GM23338 (cell line): ENCODE measurements around the gene NRXN2.
A peak's percentile ranks its signal among the peaks of the same experiment; 100 is the strongest.

Experiments
- EZH2 ChIP-seq: fragments of 200-600 bp; sonication (generic); IDR thresholded peaks from one replicate; pipeline ENCODE4 v1.8.0; 2017; ENCODE audit warnings: antibody characterized with exemption, mild to moderate bottlenecking, low read depth; ENCODE audit not compliant: unreplicated experiment
- EZH2phosphoT487 ChIP-seq: fragments of 200-600 bp; sonication (generic); IDR thresholded peaks from one replicate; pipeline ENCODE4 v1.8.1; 2018; ENCODE audit warnings: antibody characterized with exemption; ENCODE audit not compliant: unreplicated experiment
- JUNB ChIP-seq: IDR thresholded peaks from one replicate; pipeline ENCODE4 v1.6.1; 2016; ENCODE audit warnings: antibody characterized with exemption; ENCODE audit not compliant: unreplicated experiment
- NANOG ChIP-seq: IDR thresholded peaks from 2 replicates; pipeline ENCODE4 v1.6.1; 2016; ENCODE audit warnings: antibody characterized with exemption, borderline replicate concordance
- POLR2AphosphoS5 ChIP-seq: IDR thresholded peaks from 2 replicates; pipeline ENCODE4 v1.6.1; 2016; ENCODE audit warnings: antibody characterized with exemption, low read depth
- STAT1 ChIP-seq: IDR thresholded peaks from one replicate; pipeline ENCODE4 v1.6.1; 2016; ENCODE audit warnings: antibody characterized with exemption; ENCODE audit not compliant: unreplicated experiment
- TF ChIP-seq, protein P1 (sequence below), 2 experiments: fragments of 200-600 bp in 1 of 2; sonication (generic) in 1 of 2; conservative IDR thresholded peaks; 2 replicates each; pipeline versions ENCODE4 v1.5.1 to v1.6.1; 2016 to 2017; ENCODE audit warnings: antibody characterized with exemption in 2 of 2, low read depth in 2 of 2, mild to moderate bottlenecking in 2 of 2, moderate library complexity in 1 of 2
- TF ChIP-seq, protein P2 (sequence below): IDR thresholded peaks from one replicate; pipeline ENCODE4 v1.6.1; 2018; ENCODE audit warnings: antibody characterized with exemption; ENCODE audit not compliant: unreplicated experiment
- TF ChIP-seq, protein P3 (sequence below): IDR thresholded peaks from 2 replicates; pipeline ENCODE4 v1.6.1; 2016; ENCODE audit warnings: antibody characterized with exemption

DNA sequence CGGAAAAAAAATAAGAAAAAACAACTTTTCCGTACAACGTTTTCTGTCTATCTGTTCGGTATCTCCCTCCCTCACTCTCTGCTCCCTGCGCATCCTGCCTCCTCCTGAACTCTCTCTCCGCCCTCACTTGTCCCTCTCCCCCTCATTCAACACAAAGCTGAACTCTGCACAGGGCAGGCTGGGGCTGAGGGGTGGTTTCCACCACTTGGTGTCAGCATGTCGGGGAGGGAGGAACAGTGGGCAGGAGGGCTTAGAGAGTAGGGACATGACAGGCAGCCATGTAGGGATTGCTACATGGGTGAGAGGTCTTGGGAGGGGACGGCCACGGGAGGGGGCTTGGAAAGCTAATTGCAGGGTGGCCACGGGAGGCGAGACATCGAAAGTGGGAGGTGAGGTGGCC is 114.4 kb downstream of the NRXN2 start:
- TF ChIP-seq, protein P1, sequence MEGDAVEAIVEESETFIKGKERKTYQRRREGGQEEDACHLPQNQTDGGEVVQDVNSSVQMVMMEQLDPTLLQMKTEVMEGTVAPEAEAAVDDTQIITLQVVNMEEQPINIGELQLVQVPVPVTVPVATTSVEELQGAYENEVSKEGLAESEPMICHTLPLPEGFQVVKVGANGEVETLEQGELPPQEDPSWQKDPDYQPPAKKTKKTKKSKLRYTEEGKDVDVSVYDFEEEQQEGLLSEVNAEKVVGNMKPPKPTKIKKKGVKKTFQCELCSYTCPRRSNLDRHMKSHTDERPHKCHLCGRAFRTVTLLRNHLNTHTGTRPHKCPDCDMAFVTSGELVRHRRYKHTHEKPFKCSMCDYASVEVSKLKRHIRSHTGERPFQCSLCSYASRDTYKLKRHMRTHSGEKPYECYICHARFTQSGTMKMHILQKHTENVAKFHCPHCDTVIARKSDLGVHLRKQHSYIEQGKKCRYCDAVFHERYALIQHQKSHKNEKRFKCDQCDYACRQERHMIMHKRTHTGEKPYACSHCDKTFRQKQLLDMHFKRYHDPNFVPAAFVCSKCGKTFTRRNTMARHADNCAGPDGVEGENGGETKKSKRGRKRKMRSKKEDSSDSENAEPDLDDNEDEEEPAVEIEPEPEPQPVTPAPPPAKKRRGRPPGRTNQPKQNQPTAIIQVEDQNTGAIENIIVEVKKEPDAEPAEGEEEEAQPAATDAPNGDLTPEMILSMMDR (conservative IDR thresholded peaks at IDR 0.05; ENCODE audit: low read depth in 2 of 2) = 0 out of 4 replicates have a peak, but pooled peaks of 1 of the 2 experiments have one; percentile 4
- TF ChIP-seq EZH2 (no peak), POLR2AphosphoS5 (no peak), NANOG (no peak), EZH2phosphoT487 (no peak), JUNB (no peak), STAT1 (no peak)
- TF ChIP-seq, protein P2, sequence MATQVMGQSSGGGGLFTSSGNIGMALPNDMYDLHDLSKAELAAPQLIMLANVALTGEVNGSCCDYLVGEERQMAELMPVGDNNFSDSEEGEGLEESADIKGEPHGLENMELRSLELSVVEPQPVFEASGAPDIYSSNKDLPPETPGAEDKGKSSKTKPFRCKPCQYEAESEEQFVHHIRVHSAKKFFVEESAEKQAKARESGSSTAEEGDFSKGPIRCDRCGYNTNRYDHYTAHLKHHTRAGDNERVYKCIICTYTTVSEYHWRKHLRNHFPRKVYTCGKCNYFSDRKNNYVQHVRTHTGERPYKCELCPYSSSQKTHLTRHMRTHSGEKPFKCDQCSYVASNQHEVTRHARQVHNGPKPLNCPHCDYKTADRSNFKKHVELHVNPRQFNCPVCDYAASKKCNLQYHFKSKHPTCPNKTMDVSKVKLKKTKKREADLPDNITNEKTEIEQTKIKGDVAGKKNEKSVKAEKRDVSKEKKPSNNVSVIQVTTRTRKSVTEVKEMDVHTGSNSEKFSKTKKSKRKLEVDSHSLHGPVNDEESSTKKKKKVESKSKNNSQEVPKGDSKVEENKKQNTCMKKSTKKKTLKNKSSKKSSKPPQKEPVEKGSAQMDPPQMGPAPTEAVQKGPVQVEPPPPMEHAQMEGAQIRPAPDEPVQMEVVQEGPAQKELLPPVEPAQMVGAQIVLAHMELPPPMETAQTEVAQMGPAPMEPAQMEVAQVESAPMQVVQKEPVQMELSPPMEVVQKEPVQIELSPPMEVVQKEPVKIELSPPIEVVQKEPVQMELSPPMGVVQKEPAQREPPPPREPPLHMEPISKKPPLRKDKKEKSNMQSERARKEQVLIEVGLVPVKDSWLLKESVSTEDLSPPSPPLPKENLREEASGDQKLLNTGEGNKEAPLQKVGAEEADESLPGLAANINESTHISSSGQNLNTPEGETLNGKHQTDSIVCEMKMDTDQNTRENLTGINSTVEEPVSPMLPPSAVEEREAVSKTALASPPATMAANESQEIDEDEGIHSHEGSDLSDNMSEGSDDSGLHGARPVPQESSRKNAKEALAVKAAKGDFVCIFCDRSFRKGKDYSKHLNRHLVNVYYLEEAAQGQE = no peak
- TF ChIP-seq, protein P3, sequence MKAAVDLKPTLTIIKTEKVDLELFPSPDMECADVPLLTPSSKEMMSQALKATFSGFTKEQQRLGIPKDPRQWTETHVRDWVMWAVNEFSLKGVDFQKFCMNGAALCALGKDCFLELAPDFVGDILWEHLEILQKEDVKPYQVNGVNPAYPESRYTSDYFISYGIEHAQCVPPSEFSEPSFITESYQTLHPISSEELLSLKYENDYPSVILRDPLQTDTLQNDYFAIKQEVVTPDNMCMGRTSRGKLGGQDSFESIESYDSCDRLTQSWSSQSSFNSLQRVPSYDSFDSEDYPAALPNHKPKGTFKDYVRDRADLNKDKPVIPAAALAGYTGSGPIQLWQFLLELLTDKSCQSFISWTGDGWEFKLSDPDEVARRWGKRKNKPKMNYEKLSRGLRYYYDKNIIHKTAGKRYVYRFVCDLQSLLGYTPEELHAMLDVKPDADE = no peak
